HG03439 (cell line): ENCODE data around the gene ADGRA3.
A peak's percentile ranks its signal among the peaks of the same experiment; 100 is the strongest.
"Not testable (repeated sequence)": the region's sequence is repeated elsewhere in the genome, so short reads cannot be mapped to it uniquely, and the experiment has no call there.

ENCODE experiments used
- ATAC-seq: cut with Tn5 transposase; IDR thresholded peaks from one replicate; pipeline ENCODE4 v1.9.1; 2021; ENCODE audit warnings: mild to moderate bottlenecking, moderate library complexity; ENCODE audit not compliant: unreplicated experiment

ADGRA3 gene

DNA sequence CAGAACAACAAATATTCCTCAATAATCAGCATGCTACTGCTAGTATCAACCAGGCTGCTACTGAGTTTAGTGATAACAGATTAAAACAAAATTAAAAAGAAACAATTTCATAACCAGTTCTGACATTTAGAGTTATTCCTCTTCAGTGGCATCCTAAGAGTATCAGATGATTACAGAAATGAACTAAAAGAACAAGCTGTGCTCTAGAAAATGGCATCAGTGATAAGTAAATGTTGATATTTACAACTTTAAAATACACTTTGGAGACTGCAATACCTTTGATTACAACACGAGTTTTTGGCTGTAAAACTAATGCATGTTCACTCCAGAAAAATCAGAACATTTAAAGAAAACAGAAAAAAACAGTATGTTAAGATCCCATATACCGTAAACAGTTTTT, 72.9 kb downstream of the ADGRA3 start:
- ATAC-seq: no peak

DNA sequence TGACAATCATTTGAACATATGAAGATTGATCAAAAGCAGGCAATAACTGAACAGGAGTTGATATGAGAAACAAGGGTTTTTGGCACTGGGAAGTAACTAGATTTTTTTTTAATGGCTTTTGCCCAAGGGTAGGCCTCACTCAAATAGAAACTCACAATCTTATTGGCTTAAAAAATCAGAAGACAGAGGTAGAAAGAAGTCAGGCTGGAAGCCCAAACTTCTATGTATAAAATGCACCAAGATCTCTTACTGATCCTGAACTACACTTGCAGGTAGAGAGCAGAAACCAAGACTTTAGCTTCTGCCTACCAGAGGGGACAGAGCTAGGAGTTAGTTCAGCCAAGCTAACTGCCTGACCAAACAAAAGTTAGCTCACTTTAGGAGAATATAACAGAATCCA, 74.9 kb downstream of the ADGRA3 start:
- ATAC-seq: no peak

DNA sequence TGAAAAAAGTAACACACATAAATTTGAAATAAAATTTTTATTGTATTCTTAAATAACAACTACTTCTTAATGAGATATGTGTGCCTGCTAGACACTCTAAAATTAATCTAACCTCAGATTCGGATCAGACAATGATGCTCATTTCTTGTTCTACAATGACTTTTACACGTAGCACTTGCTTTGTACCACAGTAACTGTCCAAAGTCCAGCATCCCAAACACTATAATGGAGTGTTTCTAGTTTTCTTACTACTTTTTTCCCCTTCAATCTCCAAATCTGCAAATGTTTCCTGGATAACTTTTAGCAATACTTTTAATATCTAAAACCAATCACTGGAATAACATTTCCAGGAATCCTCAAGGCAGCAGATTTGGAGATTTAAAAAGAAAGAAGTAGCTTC, 75.9 kb downstream of the ADGRA3 start:
- no peak for ATAC-seq

DNA sequence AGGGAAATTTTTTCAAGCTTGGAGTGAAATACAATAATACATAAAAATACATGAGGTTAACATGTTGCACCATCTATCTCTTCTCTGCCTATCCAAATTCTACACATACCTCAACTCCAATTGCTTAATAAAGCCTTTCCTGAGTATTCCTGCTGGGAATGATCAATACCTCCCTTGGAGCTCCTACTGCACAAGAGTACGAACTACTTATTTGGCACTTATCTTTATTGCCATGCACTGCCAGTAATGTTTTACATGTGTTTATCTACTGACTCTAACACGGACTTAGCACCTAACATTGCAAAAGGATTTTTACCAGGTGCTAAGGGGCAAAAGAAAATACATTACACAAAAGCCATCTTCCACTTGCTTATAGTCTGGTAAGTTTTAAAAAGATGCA, 80.2 kb downstream of the ADGRA3 start:
- ATAC-seq: no peak

DNA sequence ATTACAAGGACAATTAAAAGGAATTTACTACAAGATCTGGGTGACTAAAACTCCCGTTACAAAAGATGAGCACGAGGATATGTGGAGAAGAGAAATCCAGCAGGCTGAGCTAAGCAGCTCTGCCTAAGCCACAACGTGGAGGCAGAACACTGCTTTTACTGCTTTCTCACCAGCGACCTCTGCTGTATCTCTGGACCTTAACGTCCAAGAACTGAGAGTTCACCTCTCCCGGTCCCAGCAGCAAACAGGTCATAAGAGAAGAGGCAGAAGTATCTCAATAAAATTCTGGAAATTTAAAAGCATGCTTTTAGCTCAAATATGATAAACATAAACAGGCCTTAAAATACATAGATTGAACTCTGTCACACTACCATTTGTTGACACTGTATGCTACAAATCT, 81.0 kb downstream of the ADGRA3 start:
- ATAC-seq: no peak

DNA sequence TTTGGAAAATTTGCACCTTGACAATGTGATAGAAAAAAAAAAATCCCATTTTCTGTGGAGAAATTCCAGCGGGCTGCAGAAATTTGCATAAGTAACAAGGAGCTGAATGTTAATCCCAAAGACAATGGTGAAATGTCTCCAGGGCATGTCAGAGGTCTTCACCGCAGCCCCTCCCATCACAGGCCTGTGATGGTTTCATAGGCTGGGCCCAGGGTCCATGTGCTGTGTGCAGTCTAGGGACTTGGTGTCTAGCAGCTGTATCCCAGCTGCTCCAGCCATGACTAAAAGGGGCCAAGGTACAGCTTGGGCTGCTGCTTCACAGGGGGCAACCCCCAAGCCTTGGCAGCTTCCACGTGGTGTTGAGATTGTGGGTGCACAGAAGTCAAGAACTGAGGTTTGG, 85.2 kb downstream of the ADGRA3 start:
- ATAC-seq: no peak

DNA sequence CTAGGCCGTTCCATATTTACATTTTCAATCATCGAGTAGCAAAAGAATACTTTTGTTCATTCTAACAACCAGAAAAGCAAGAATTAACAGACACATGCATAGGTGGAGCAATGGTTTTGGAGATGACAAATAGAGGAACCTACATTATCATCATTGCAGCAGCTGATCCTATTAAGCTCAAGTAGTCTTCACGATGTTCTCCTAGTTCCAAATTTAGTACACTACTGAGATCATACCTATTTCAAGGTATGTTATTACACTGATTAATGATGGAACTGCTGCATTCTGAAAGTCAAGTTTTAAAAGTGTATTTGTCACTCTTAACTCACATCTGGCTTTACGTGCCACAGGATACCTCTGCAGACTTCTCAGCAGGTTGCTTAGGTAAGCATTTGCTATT, 87.4 kb downstream of the ADGRA3 start:
- ATAC-seq: no peak

DNA sequence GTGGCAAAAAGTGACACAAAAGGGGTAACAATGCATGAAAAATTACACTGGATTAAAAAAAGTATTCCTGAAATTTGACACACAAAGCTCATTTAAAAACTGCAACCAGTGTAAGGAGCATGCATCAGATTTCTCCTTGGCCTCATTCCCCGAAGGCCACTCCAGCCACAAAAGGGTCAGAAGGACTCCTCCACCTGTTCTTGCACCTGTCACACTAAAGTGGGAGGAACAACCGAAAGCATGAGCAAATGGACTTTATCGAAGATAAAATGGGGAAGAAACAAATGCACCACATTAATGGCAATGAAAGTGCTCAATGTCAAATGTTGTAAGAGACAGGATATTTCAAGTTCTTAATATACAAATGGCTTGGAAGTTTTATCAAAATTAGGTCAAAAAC, 88.2 kb downstream of the ADGRA3 start:
- no peak for ATAC-seq

DNA sequence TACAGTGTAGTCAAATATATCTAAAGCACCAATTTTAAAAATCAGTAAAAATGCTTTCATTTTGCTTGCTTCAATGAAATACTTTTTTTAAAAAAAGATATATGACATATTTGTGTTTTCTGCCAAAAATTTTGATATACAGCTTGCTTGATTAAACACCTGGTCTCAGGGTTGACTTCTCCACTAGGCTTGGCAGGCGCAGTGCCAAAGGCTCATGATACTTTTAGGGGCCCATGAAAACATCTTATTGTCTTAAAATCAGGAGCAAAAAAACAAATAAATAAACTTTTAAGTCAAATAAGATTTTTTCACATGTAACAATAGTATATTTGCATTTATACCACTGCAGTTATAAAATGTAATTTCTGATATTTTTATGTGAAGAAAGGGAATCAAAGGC, 95.6 kb downstream of the ADGRA3 start:
- ATAC-seq: no peak

DNA sequence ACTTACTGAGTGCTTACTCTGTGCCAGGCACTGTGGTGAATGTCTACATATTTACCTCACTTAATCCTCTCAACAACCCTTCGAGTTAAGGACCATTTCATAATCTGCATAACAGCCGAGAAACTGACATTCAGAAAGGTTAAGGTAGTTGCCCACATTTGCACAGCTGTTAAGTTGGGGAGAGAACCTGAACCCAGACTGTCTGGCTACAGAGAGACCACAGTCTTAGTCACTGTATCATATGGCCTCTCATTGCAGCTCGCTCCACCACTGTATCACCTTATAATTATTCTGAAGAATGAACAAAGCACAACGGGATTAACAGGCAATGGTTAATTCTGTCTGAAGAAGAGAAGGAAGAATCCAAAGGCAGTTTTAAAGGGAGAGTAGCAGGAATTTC, 98.5 kb downstream of the ADGRA3 start:
- no peak for ATAC-seq

DNA sequence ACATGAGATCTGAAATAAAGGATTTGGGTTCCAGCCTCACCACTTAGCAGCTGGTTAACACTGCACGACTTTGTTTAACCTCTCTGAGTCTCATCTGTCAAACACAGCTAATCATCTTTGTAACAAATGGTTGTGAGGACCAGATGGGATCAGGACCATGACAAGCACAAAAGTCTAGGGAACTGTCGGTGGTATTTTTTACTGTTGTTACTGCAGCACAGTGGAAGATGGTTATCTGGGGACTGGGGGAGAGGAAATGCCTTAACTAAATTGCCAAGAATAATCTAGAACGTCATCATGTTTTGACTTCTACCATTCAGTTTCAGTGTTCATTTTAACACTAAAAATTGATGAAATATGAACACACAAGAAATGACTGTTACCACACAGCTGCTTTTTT, 99.5 kb downstream of the ADGRA3 start:
- ATAC-seq: no peak

DNA sequence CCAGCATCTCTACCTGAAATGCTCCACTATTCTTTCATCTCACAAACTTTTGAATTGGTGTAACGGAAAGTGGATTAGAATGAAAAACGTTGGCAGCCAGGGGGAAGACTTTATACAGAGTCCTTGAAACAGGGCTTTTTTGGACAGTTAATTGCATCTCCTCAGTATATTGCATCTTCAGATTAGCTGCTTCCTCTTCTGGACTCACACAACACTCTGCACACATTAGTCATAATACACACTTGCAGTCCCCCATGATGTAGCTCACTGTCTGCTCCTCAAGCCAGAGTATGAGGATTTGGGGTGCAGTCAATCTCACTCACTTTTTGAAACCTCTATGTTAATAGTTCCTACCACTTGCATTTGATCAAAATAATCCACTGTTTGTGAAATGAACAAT, 101.0 kb downstream of the ADGRA3 start:
- ATAC-seq: no peak

DNA sequence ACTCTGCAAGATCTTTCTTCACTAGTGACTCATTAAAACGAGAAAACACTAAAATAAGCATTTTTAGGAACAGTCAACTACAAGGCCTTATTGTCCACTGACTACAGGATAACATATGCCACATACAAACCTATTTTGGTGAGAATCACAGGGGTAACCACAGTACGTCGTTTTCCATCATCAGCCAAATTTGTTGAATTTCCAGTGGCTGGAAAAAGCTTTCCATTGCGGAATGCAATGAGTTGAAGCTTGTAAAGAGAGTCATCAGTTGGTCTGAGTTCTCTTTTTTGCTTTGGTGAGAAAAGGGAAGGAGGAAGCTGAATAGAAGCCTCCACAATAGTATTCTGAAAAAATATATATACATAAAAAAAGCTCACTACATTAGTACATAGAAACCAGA, 102.4 kb downstream of the ADGRA3 start:
- no peak for ATAC-seq

DNA sequence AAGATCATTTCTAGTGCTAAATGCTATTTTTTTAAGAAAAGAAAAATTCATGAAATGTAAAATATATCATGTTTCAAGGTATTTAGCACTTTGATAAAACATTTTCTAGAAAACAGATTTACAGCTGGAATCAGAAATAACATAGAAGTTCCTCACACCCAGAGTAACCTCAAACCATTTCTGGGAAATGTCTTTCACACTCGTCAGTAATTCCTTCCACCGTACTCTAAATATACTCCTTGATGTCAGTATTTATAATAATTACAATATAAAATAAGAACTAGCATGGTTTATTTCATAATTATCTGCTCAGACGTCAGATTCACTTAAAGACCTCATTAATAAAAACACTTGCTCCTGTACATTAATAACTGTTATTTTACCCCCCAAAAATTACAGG, 103.9 kb downstream of the ADGRA3 start:
- ATAC-seq: no peak

DNA sequence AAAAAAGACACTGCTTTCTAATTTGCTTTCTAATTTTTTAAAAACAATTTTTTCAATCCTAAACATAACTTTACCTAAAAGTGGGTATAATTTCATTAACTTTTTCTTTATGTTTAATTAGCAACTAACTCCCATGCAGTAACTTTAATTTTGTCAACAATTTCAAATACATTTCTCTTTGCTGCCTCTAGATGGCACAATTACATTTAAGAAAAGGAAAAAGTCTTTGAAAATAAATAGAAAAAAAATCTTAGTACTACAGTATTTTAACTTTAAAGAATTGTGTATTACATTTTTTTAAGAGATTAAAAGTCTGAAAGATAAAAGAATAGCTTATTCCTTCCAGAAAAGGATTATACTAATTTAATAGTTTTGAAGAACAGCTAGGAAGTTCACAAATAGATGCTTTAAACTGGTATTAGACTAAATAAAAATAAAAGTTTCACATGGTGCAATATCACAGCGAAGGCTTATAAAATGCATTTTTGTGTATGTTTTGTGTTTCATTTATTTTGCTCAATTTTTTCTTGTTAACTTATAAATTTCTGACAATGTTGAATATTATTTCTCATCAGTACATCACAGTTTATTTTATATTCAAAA, 105.1 kb downstream of the ADGRA3 start:
- no peak for ATAC-seq

DNA sequence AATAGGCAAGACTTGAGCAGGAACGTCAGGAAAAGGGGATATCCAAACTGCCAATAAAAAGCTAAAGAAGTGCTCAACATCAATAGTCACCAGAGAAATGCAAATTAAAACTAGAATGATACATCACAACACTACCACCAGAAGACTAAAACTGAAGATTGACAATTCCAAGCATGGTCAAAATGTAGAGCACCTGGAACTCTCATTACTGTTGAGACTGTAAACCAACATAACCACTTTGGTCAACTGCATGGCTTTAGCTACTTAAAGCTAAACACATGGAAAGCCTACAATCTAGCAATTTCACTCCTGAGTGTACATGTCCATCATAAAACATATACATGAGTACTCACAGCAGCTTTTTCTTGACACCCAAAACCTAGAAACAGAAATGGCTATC, 107.4 kb downstream of the ADGRA3 start:
- no peak for ATAC-seq

DNA sequence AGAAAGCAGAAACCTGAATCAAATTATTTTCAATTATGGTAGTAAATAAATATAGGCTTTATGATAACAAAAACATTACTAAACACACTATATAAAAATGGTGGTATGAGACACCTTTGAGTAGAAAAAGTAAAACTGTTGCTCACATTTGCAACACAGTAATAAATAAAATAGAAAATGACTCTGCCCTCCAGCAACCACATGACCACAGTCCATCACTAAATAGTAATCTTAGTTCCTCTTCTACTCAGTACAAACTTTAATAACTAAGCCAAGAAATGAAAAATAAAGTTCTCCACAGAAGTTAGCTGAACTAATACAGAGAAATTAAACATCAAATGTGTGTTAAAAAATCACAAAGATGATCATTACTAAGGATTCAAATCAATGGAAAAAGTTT, 108.5 kb downstream of the ADGRA3 start:
- ATAC-seq: no peak

DNA sequence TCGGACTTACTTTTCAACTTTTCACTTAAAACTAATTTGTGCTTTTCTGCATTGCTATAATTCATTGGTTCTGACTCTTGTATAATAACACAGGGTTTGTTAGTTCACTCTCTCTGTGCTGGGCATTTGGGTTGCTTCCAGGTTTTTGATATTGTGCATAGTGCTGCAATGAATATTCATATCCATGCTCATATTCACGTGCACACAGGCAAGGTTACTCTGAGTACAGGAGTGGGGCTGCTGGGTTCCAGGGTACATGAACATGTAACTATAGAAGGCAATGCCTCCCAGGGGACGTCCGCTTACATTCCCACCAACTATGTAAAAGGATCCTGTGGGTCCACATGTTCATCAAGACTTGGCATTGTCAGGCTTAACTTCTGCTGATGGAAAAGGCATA, 117.2 kb downstream of the ADGRA3 start:
- ATAC-seq: no peak

DNA sequence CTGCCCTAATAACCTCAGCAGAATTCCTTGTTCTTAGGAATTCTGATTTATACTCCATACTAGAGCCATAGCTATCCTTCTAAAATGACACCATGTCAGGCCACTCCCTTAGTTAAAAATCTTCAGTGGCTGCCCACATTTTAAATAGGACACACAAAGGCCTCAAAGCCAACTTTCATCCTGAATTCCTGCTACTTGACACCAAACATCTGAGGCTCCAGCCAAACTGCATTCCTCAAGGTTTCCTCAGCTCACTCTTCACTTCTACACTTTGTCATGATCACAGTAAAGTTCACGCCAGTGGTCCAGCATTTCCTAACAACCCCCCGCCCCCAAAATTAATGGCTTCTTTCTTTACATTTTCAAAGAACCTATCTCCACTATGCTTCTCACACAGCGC, 124.3 kb downstream of the ADGRA3 start:
- no peak for ATAC-seq

DNA sequence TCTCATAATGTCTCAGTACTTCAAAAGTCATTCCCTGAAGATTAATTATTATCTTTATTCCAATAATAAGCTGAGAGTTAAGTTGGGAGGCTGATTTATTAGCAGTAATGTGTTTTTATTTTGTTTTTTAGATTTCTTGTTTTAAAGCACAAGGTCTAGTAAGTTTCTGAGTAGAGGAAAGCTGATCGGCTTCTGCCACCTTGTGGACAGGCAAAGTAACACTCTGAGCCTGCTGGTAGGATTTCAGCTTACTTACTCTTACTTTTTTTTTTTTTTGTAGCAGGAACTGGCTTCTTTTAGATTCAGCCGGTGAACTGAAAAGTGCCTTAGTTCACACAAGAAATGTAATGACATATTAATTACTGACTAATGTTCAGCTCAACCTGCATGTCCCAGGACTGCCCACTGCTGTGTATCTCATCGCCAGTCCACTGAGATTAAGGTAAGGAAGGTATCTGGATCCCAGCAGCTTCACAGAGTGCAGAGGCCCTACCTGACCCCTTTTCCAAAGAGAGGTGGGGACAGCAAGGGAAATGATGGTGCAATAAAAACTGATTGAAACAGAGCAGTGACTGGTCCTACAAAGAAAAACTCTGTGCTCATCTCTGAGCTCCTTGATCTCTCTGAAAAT, 126.5 kb downstream of the ADGRA3 start:
- peak; percentile 61 for ATAC-seq

DNA sequence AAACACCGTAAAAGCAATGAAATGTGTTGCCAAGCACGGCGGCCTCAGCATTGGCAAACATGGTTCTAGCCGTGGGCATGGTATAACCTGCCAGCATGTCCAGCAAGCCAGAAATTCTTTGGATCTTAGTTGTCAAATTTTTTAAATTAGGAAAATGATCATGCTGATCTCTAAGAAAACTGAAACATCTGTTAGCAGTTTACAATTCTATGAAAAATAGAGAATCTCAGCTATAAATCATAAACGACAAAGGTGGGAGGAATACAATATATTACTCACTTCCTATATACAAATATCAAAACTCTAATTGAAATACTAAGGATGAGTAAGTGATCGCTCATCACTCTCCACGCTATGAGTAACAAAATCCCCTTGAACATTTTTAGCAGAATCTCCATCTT, 130.3 kb downstream of the ADGRA3 start:
- ATAC-seq: no peak

DNA sequence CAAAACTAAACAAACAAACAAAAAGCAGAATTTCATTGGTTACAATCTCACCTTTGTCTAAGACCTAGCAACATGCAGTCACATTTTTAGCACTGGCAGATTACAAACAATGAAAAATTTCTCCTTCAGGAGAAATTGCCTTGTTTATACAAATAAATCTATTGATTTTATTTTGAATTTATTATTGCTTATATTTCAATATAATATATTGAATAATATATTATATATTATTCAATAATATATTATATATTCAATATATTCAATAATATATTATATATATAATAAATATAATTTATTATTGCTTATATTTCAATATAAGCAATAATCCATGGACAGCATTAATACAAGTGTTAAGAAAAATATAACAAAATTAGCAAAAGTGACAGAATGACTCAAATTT, 131.7 kb downstream of the ADGRA3 start:
- ATAC-seq: no peak

DNA sequence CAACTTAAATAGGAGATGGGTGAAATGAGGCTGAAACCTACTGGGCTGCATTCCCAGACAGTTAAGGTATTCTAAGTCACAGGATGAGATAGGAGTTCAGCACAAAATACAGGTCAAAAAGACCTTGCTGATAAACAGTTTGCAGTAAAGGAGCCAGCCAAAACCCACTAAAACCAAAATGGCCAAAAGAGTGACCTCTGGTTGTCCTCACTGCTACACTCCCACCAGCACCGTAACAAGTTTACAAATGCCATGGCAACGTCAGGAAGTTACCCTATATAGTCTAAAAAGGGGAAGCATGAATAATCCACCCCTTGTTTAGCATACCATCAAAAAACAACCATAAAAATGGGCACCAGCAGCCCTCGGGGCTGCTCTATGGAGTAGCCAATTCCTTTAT, 133.7 kb downstream of the ADGRA3 start:
- ATAC-seq: not testable (repeated sequence)
